ENCODE data around the gene CDKN2A. TPM values are rescaled to one million over a fixed set of nuclear protein-coding genes. Genes with fewer than 3 reads are reported as not detected.

The CDKN2A gene
- total RNA-seq, 1 donor from 2014 or later, result 71.6 TPM

DNA sequence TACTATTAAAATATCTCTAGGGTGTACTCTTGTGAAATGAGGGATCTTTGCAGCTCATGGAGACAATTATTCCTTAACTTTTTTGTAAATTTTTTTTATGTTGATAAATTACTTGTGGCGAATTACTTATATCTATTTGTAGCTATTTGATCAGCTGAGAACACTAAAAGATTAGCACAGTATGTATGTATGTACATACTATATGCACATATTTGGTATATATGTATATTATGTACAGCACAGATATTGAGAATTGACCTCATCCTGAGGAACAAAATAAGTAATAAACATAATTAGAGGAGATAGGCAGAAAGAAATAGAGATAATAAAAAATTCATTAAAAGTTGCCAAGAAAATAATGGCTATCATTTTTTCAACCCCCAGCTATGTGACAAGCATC lies 11.8 kb downstream of the CDKN2A start:
- Mint-ChIP-seq H3K4me1 (ENCODE audit: low read depth, unreplicated experiment) (peaks cover 2% of the 10 kb centered on the region), H3K36me3 (ENCODE audit: low read depth, unreplicated experiment) (peaks cover 2% of the 10 kb centered on the region), H3K27me3 (ENCODE audit: low read depth, unreplicated experiment) (peaks cover 59% of the 10 kb centered on the region), H3K4me3 (ENCODE audit: unreplicated experiment) (no peak overlapping the region), H3K9me3 (ENCODE audit: unreplicated experiment) (peaks cover 4% of the 10 kb centered on the region), H3K27ac (ENCODE audit: unreplicated experiment) (no peak overlapping the region)
- Histone ChIP-seq H3K4me3 (ENCODE audit: insufficient read depth, low read depth, low read length) (no peak overlapping the region), H3K27me3 (ENCODE audit: insufficient read depth, low read length) (peaks cover 15% of the 10 kb centered on the region), H3K27ac (ENCODE audit: low read depth, low read length) (no peak overlapping the region), H3K79me2 (ENCODE audit: insufficient read depth, low read length) (peaks cover 7% of the 10 kb centered on the region), H3K36me3 (ENCODE audit: insufficient read depth, low read length) (no peaks in the 10 kb centered on the region), H3K4me1 (ENCODE audit: insufficient read depth, low read length) (peaks cover 6% of the 10 kb centered on the region), H3K9me3 (ENCODE audit: insufficient read depth, low read depth, low read length) (no peaks in the 10 kb centered on the region), H3K9ac (ENCODE audit: low read length) (no peak overlapping the region), H2AFZ (ENCODE audit: low read depth, low read length) (no peak overlapping the region), H3K4me2 (ENCODE audit: low read length) (no peak overlapping the region), H4K20me1 (ENCODE audit: insufficient read depth, low read length) (peaks cover 19% of the 10 kb centered on the region)
- DNase-seq (ENCODE audit: low read depth) (no peak), FAIRE-seq (no peak)
- TF ChIP-seq EZH2 (IDR thresholded peaks at IDR 0.05; ENCODE audit: insufficient read depth, low read length) (no peak), CTCF (IDR thresholded peaks at IDR 0.05; ENCODE audit: insufficient read depth, low read depth, low read length) (no peak)

- no peak for DNase-seq (ENCODE audit: low read depth)
- Histone ChIP-seq H3K9ac (ENCODE audit: low read length) (no peak overlapping the region), H3K4me1 (ENCODE audit: insufficient read depth, low read length) (no peaks in the 10 kb centered on the region), H3K27me3 (ENCODE audit: insufficient read depth, low read length) (peaks cover 51% of the 10 kb centered on the region), H3K4me3 (ENCODE audit: insufficient read depth, low read depth, low read length) (no peak overlapping the region), H3K4me2 (ENCODE audit: low read length) (peak overlapping the region; percentile 17), H4K20me1 (ENCODE audit: insufficient read depth, low read length) (peaks cover 67% of the 10 kb centered on the region), H3K79me2 (ENCODE audit: insufficient read depth, low read length) (peaks cover 2% of the 10 kb centered on the region), H3K9me3 (ENCODE audit: insufficient read depth, low read depth, low read length) (no peaks in the 10 kb centered on the region), H2AFZ (ENCODE audit: low read depth, low read length) (no peak overlapping the region), H3K27ac (ENCODE audit: low read depth, low read length) (no peak overlapping the region), H3K36me3 (ENCODE audit: insufficient read depth, low read length) (no peaks in the 10 kb centered on the region)
- Mint-ChIP-seq H3K4me3 (ENCODE audit: unreplicated experiment) (no peak overlapping the region), H3K4me1 (ENCODE audit: low read depth, unreplicated experiment) (peaks cover 3% of the 10 kb centered on the region), H3K27ac (ENCODE audit: unreplicated experiment) (no peak overlapping the region), H3K9me3 (ENCODE audit: unreplicated experiment) (peaks cover 13% of the 10 kb centered on the region), H3K27me3 (ENCODE audit: low read depth, unreplicated experiment) (peaks cover 74% of the 10 kb centered on the region), H3K36me3 (ENCODE audit: low read depth, unreplicated experiment) (peaks cover 3% of the 10 kb centered on the region)
- FAIRE-seq, result no peak
- TF ChIP-seq CTCF (IDR thresholded peaks at IDR 0.05; ENCODE audit: insufficient read depth, low read depth, low read length) (no peak), EZH2 (IDR thresholded peaks at IDR 0.05; ENCODE audit: insufficient read depth, low read length) (peak; percentile 13)
Measured at GRCh38 chr9:21976334-21976875, 17.8 kb downstream of the CDKN2A start.

DNA sequence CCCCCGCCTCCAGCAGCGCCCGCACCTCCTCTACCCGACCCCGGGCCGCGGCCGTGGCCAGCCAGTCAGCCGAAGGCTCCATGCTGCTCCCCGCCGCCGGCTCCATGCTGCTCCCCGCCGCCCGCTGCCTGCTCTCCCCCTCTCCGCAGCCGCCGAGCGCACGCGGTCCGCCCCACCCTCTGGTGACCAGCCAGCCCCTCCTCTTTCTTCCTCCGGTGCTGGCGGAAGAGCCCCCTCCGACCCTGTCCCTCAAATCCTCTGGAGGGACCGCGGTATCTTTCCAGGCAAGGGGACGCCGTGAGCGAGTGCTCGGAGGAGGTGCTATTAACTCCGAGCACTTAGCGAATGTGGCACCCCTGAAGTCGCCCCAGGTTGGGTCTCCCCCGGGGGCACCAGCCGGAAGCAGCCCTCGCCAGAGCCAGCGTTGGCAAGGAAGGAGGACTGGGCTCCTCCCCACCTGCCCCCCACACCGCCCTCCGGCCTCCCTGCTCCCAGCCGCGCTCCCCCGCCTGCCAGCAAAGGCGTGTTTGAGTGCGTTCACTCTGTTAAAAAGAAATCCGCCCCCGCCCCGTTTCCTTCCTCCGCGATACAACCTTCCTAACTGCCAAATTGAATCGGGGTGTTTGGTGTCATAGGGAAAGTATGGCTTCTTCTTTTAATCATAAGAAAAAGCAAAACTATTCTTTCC lies 19.3 kb downstream of the CDKN2A start:
- peaks cover 3% of the 10 kb centered on the region for H3K4me1 Mint-ChIP-seq (ENCODE audit: low read depth, unreplicated experiment)
- DNase-seq (ENCODE audit: low read depth) (peak; percentile 56), FAIRE-seq (no peak)
- Histone ChIP-seq H3K4me2 (ENCODE audit: low read length) (peak overlapping the region; percentile 95), H3K27ac (ENCODE audit: low read depth, low read length) (peak overlapping the region; percentile 55), H3K79me2 (ENCODE audit: insufficient read depth, low read length) (peaks cover under 1% of the 10 kb centered on the region), H3K27me3 (ENCODE audit: insufficient read depth, low read length) (peaks cover 66% of the 10 kb centered on the region), H3K4me3 (ENCODE audit: insufficient read depth, low read depth, low read length) (peak overlapping the region; percentile 75), H3K36me3 (ENCODE audit: insufficient read depth, low read length) (peaks cover 8% of the 10 kb centered on the region), H3K4me1 (ENCODE audit: insufficient read depth, low read length) (peaks cover 4% of the 10 kb centered on the region), H4K20me1 (ENCODE audit: insufficient read depth, low read length) (peaks cover 81% of the 10 kb centered on the region), H3K9ac (ENCODE audit: low read length) (peak overlapping the region; percentile 77), H2AFZ (ENCODE audit: low read depth, low read length) (peak overlapping the region; percentile 54), H3K9me3 (ENCODE audit: insufficient read depth, low read depth, low read length) (peaks cover 4% of the 10 kb centered on the region)
- H3K27ac Mint-ChIP-seq (ENCODE audit: unreplicated experiment), result peak overlapping the region; percentile 93
- H3K9me3 Mint-ChIP-seq (ENCODE audit: unreplicated experiment), result peaks cover 20% of the 10 kb centered on the region
- peaks cover 15% of the 10 kb centered on the region for H3K36me3 Mint-ChIP-seq (ENCODE audit: low read depth, unreplicated experiment)
- TF ChIP-seq EZH2 (IDR thresholded peaks at IDR 0.05; ENCODE audit: insufficient read depth, low read length), result peak; percentile 17
- no peak for TF ChIP-seq CTCF (IDR thresholded peaks at IDR 0.05; ENCODE audit: insufficient read depth, low read depth, low read length)
- peak overlapping the region; percentile 96 for H3K4me3 Mint-ChIP-seq (ENCODE audit: unreplicated experiment)
- H3K27me3 Mint-ChIP-seq (ENCODE audit: low read depth, unreplicated experiment), result peaks cover 79% of the 10 kb centered on the region
